Muscle of arm (tissue), 12 donors: ENCODE data around the gene LYPD5. TPM values are rescaled to one million over a fixed set of nuclear protein-coding genes. Genes with fewer than 3 reads are reported as not detected.
"Not testable (repeated sequence)": the region's sequence is repeated elsewhere in the genome, so short reads cannot be mapped to it uniquely, and the experiment has no call there.

Experiments used
- DNase-seq: peaks from one replicate; pipeline ENCODE4 v3.0.0-alpha.2; 2013
- polyA plus RNA-seq, 12 donors: library from polyadenylated mRNA; unstranded; fragments of 120-200 nt; gene quantifications; one replicate each; pipeline ENCODE4 v1.2.1, GENCODE V29; 2013; ENCODE audit not compliant: insufficient read length in 12 of 12

LYPD5 gene
- polyA plus RNA-seq, 12 donors = 0.34 to 1.6 (median 0.60) TPM; not detected in 2

- DNase-seq = no peak
Measured at GRCh38 chr19:43779147-43779819, 23.0 kb downstream of the LYPD5 start.

- no peak for DNase-seq
Measured at GRCh38 chr19:43778651-43779050, 23.6 kb downstream of the LYPD5 start.

GRCh38 chr19:43777163-43777695, 25.0 kb downstream of the LYPD5 start:
- no peak for DNase-seq

- no peak for DNase-seq
Measured at GRCh38 chr19:43776286-43776685, 26.0 kb downstream of the LYPD5 start.

- no peak for DNase-seq
Measured at GRCh38 chr19:43775299-43775890, 26.9 kb downstream of the LYPD5 start.

- not testable (repeated sequence) for DNase-seq
Measured at GRCh38 chr19:43774940-43775258, 27.3 kb downstream of the LYPD5 start.

GRCh38 chr19:43774103-43774939, 27.9 kb downstream of the LYPD5 start:
- DNase-seq = peak; percentile 62

- DNase-seq = no peak
Measured at GRCh38 chr19:43773725-43774102, 28.5 kb downstream of the LYPD5 start.

- no peak for DNase-seq
Measured at GRCh38 chr19:43769256-43769655, 33.0 kb downstream of the LYPD5 start.

- no peak for DNase-seq
Measured at GRCh38 chr19:43768273-43769050, 33.8 kb downstream of the LYPD5 start.

GRCh38 chr19:43767818-43768217, 34.4 kb downstream of the LYPD5 start:
- DNase-seq = no peak

- DNase-seq = no peak
Measured at GRCh38 chr19:43767316-43767715, 34.9 kb downstream of the LYPD5 start.

- DNase-seq = no peak
Measured at GRCh38 chr19:43766755-43767043, 35.5 kb downstream of the LYPD5 start.

GRCh38 chr19:43765109-43765876, 37.0 kb downstream of the LYPD5 start:
- DNase-seq = no peak

GRCh38 chr19:43764684-43765083, 37.6 kb downstream of the LYPD5 start:
- DNase-seq = peak; percentile 69

- DNase-seq = no peak
Measured at GRCh38 chr19:43763473-43763939, 38.7 kb downstream of the LYPD5 start.

- DNase-seq = no peak
Measured at GRCh38 chr19:43762814-43763213, 39.4 kb downstream of the LYPD5 start.

- DNase-seq = no peak
Measured at GRCh38 chr19:43760941-43761340, 41.3 kb downstream of the LYPD5 start.

GRCh38 chr19:43759515-43759914, 42.7 kb downstream of the LYPD5 start:
- DNase-seq = no peak

- peak; percentile 85 for DNase-seq
Measured at GRCh38 chr19:43755256-43755801, 46.9 kb downstream of the LYPD5 start.
